GM10266 (cell line): Measurements from ENCODE around the gene UBE2V1.

Source experiments
- DNase-seq: peaks from one replicate; pipeline ENCODE4 v3.0.0; 2012; ENCODE audit errors: extremely low spot score
- CTCF ChIP-seq: IDR thresholded peaks from 2 replicates; pipeline ENCODE4 v1.5.1; 2012; ENCODE audit warnings: mild to moderate bottlenecking, low read depth; ENCODE audit not compliant: control insufficient read depth, insufficient read depth; ENCODE audit errors: missing control alignments

UBE2V1 gene

DNA sequence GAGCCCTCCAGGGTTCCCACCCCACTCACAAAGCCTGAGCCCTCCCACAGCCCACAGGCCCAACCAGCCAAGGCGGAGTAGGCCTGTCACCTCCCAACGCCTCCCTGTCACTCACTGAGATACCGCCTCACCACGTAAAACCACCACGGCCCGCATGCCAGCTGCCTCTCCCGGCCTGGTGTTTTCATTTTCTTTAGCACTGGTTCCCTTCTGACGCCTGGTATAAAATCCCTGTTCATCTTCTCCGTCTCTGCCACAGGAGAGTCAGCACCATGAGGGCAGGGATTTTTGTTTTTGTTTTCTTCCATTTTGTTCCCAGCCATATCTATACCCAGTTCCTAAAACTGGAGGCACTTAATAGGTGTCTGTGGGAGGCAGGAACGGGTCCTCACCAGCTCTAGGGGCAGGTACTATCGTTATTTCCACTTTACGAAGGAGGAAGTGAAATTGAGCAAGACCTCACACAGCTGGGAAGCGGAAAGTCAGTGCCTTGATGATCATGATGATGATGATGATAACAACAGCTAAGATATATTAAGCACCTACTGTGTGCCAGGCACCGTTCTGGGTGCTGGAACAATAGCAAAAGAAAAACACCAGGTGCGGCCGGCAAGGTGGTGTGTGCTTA is 71.6 kb downstream of the UBE2V1 start:
- no peak for DNase-seq
- no peak for TF ChIP-seq CTCF

DNA sequence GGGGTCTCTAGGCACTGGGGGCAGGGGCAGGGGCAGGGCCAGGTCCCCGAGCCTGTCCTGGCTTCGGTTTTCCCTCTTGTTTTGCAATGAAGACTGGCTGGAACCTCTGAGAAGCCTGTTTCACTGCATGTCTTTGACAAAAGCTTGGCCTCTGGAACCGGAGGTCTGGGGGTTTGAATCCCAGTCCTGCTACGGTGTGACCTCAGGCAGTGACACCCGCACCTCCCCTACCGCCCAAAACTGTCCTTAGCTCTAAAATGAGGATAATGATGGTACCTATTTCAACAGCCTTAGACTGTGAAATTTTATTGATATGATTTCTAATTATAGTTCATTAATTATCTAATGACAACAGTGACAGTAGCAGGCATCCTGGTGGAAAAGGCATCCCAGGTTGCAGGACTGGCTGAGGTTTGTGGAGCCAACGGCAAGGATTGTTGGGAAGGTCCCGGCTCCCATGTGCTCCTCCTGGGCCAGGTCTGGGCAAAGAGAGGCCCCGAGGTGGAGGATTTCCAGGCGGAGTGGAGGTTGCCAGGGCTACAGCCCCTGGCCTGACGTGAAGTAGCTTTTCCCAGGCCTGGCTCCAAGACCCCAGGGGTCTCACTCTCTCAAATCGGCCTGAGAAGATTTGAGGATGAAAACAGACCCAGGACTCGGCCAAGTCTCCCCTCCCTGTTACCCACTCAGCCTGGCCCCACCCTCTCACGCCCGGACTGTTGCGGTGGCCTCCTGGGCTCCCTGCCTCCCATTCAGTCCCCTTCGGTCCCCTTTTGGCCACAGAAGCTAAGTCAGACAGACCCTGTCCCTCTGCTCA is 72.3 kb downstream of the UBE2V1 start:
- no peak for DNase-seq
- no peak for TF ChIP-seq CTCF

- DNase-seq: no peak
- TF ChIP-seq CTCF: no peak
These were observed 73.1 kb downstream of the UBE2V1 start for GRCh38 chr20:50039706-50040431.

DNA sequence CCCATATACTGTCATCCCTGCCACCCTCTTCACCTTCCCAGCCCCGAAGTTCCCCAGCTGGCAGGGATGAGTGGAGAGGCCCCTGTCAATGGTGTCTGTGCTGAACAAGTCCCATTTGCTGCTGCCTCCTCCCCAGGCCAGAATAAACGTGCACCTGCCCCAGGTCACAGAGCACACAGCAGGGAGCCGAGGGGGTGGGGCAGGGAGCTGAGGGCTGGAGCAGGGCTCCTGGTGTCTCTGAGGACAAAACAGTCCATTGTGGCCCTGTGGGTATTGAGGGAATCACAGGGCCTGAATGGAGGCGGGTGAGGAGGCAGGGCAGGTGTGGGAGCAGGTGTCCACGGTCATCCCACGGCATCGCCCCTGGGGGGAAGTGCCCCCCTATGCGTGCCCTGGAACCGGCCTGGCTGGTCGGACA is 74.4 kb downstream of the UBE2V1 start:
- TF ChIP-seq CTCF: no peak
- no peak for DNase-seq

GRCh38 chr20:50038169-50038568 is 74.8 kb downstream of the UBE2V1 start:
- DNase-seq: no peak
- no peak for TF ChIP-seq CTCF

DNA sequence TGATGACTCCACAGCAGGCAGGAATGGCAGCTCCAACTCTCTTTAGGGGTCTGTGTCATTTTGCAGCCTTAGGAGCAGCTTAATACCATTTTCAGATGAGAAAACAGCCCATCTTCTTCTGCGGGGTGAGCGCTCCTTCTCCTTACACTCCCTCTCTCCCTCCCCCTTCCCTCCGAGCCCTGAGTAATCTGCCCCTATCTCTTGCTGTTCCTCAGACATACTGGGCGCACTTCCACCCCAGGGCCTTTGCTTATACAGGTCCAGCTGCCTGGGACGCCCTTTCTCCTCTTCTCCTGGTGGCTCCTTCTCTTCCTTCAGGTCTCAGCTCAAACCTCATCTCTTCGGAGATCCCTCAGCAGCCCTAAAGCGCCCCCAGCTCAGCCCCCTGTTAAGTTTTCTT is 75.4 kb downstream of the UBE2V1 start:
- no peak for DNase-seq
- no peak for TF ChIP-seq CTCF

DNA sequence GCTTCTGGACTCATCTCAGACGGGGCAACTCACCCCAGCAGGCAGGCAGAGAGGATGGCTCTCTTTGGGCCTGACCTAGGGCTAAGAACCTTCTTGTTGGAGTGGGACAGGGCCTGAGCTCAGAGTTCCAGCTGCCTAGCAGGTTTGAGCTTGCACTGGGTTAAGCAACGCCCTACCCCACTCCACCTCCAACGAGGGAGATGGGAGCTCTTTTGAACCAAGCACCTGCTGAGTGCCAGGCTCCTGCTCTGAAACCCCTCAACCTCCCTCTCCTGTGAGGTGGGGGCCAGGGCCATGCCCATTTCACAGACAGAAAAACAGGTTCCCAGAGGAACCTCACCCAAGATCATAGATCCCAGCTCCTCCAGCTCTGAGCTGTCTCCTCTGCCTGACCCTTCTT is 75.8 kb downstream of the UBE2V1 start:
- DNase-seq: no peak
- TF ChIP-seq CTCF: no peak
